DND-41 (cell line): ENCODE data around the gene USP7.

ENCODE experiments used
- EZH2 ChIP-seq: IDR thresholded peaks from 3 replicates; pipeline ENCODE4 v1.6.1; 2012; ENCODE audit warnings: borderline replicate concordance, low read depth, mild to moderate bottlenecking, moderate library complexity, low read length, inconsistent platforms; ENCODE audit not compliant: severe bottlenecking
- TF ChIP-seq, protein P1 (sequence below): IDR thresholded peaks from 2 replicates; pipeline ENCODE4 v1.5.1; 2012; ENCODE audit warnings: borderline replicate concordance, low read length, moderate library complexity, mild to moderate bottlenecking; ENCODE audit not compliant: poor library complexity, severe bottlenecking; ENCODE audit errors: extremely low read depth

DNA sequence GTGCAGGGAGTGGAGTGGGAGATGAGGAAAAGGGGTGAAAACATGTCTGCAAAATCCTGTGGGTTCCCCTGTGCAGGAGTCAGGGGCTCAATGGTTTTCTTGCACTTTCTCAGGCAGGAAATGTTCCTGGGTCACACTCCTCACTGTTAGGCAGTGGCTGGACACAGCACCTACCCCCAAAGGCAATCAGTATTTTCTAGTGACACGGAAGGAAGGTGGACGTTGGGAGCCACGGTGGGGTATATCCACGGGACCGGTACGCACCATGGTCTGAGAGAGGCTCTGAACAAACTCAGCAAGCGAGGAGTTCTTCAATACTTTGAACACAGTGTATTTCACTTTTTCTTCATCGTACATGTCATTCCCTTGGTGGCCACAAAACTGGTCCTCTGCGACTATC, 60.7 kb downstream of the USP7 start:
- TF ChIP-seq, protein P1, sequence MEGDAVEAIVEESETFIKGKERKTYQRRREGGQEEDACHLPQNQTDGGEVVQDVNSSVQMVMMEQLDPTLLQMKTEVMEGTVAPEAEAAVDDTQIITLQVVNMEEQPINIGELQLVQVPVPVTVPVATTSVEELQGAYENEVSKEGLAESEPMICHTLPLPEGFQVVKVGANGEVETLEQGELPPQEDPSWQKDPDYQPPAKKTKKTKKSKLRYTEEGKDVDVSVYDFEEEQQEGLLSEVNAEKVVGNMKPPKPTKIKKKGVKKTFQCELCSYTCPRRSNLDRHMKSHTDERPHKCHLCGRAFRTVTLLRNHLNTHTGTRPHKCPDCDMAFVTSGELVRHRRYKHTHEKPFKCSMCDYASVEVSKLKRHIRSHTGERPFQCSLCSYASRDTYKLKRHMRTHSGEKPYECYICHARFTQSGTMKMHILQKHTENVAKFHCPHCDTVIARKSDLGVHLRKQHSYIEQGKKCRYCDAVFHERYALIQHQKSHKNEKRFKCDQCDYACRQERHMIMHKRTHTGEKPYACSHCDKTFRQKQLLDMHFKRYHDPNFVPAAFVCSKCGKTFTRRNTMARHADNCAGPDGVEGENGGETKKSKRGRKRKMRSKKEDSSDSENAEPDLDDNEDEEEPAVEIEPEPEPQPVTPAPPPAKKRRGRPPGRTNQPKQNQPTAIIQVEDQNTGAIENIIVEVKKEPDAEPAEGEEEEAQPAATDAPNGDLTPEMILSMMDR: no peak
- TF ChIP-seq EZH2: no peak
